GM18505 (cell line): ENCODE data around the gene TPRG1L.

Source experiments
- ATAC-seq: cut with Tn5 transposase; IDR thresholded peaks from one replicate; pipeline ENCODE4 v1.9.1; 2021; ENCODE audit not compliant: unreplicated experiment
- POLR2A ChIP-seq: IDR thresholded peaks from 4 replicates; pipeline ENCODE4 v1.6.1; 2011; ENCODE audit warnings: borderline replicate concordance; ENCODE audit not compliant: insufficient read depth, insufficient read length; ENCODE audit errors: extremely low read depth

Gene TPRG1L

DNA sequence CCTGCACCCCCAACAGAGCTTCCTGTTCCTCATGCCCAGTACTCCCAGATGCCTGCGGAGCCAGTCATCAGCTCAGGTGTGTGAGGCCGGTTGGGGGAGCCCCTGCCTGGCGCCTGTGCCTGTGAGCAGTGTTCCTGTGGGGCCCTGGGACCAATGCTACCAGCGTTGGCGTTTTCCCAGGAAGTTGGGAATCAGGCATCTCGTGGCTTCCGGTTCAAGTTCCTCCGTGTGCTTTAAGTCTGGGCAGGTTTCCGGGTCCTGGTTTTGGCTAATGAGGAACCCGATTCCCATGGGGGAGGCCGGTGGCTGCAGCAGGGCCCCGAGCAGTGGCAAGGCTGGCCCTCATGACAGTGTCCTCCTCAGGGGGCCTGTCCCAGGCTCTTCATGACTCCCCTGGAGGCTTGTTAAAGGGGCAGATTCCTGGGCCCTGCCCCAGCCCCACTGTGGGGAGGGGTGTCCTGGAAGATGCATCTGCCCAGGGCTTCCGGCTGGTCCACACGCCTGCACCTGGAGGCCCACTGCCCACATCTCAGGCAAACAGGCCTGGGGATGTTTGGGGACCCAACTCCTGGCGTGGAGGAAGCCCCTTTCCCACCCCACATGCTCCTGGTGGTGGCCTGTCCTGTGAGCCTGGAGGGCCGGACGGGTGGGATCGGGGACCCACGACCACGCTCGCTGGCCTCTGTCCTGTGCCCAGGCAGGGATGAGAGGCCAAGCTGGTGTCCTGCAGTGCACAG, 53.7 kb downstream of the TPRG1L start:
- no peak for TF ChIP-seq POLR2A
- no peak for ATAC-seq

DNA sequence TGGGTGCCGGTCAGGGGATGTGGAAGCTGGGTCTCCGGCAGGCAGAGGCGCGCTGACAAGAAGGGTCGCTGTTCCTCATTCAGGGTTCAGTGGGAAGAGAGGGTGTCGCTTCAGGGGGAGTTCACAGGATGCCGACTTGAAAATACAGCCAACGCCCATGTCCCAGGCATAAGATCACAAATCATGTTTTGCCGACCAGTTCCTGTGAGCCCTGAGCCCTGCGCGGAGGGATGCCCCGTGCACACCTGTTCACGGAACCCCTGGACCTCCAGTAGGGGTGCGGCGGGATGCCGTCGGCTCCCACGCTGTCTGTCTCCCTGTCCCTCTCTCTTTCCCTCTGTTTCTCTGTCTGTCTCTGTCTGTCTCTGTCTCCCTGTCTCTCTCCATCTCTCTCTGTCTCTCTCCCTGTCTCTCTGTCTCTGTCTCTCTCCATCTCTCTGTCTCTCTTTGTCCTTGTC, 54.3 kb downstream of the TPRG1L start:
- ATAC-seq: no peak

More for the DNA sequence above, 54.3 kb downstream of the TPRG1L start:
- TF ChIP-seq POLR2A: no peak
